OCI-LY3 (cell line): ENCODE measurements around the gene CFAP161.

Experiments used
- H2AFZ ChIP-seq: fragments of 200-600, 300-600 bp; shearing (Covaris generic); 2 replicates; pipeline ENCODE4 v1.6.0; 2014; ENCODE audit warnings: antibody characterized with exemption, low read depth, low read length
- H3K27ac ChIP-seq: fragments of 200-600, 300-600 bp; sonication (generic); 2 replicates; pipeline ENCODE4 v1.5.1; 2014; ENCODE audit warnings: mild to moderate bottlenecking, low read length, moderate library complexity, mixed read lengths
- H3K27me3 ChIP-seq: fragments of 200-600, 300-600 bp; sonication (generic); 2 replicates; pipeline ENCODE4 v1.6.1; 2014; ENCODE audit warnings: low read depth, low read length, mixed read lengths
- H3K36me3 ChIP-seq: fragments of 200-600, 300-600 bp; sonication (generic); replicated peaks from 2 replicates; pipeline ENCODE3; 2014; ENCODE audit warnings: low read depth, low read length, mixed read lengths
- H3K4me1 ChIP-seq: fragments of 300-600, 200-600 bp; sonication (generic); 2 replicates; pipeline ENCODE4 v1.6.1; 2014; ENCODE audit warnings: low read length, mixed read lengths
- H3K4me2 ChIP-seq: fragments of 200-600, 300-600 bp; sonication (generic); 2 replicates; pipeline ENCODE4 v1.6.1; 2014; ENCODE audit warnings: low read length, mixed read lengths
- H3K4me3 ChIP-seq: fragments of 300-600, 200-600 bp; sonication (generic); 2 replicates; pipeline ENCODE4 v1.5.1; 2014; ENCODE audit warnings: antibody characterized with exemption, mild to moderate bottlenecking, low read length, moderate library complexity
- H3K79me2 ChIP-seq: fragments of 300-600, 200-600 bp; shearing (Covaris generic); 2 replicates; pipeline ENCODE4 v1.6.1; 2014; ENCODE audit warnings: mild to moderate bottlenecking, low read length, mixed read lengths
- H3K9ac ChIP-seq: fragments of 300-600, 200-600 bp; shearing (Covaris generic); 2 replicates; pipeline ENCODE4 v1.6.0; 2014; ENCODE audit warnings: mild to moderate bottlenecking, low read length, moderate library complexity
- H3K9me3 ChIP-seq: fragments of 200-600, 300-600 bp; shearing (Covaris generic); 2 replicates; pipeline ENCODE4 v1.6.1; 2014; ENCODE audit warnings: low read length, mixed read lengths; ENCODE audit not compliant: insufficient read depth
- H4K20me1 ChIP-seq: fragments of 200-600, 300-600 bp; sonication (generic); 2 replicates; pipeline ENCODE4 v1.6.1; 2016; ENCODE audit warnings: low read length, mixed read lengths; ENCODE audit not compliant: insufficient read depth
- EZH2phosphoT487 ChIP-seq: fragments of 200-600 bp; shearing (Covaris generic); IDR thresholded peaks from 2 replicates; pipeline ENCODE4 v1.6.1; 2018; ENCODE audit warnings: antibody characterized with exemption, mixed run types, low read depth
- TF ChIP-seq, protein P1 (sequence below): fragments of 200-600, 300-600 bp; sonication (generic); IDR thresholded peaks from 2 replicates; pipeline ENCODE4 v1.5.1; 2014; ENCODE audit warnings: antibody characterized with exemption, low read length, low read depth

The CFAP161 gene

GRCh38 chr15:81174792-81175327, 40.8 kb downstream of the CFAP161 start:
- H4K20me1 ChIP-seq = no peaks in the 10 kb centered on the region
- H3K9ac ChIP-seq = no peak overlapping the region
- no peaks in the 10 kb centered on the region for H3K36me3 ChIP-seq
- H3K4me2 ChIP-seq = no peak overlapping the region
- H3K27me3 ChIP-seq = peaks cover 28% of the 10 kb centered on the region
- no peak overlapping the region for H3K27ac ChIP-seq
- H3K79me2 ChIP-seq = no peaks in the 10 kb centered on the region
- H3K9me3 ChIP-seq = no peaks in the 10 kb centered on the region
- no peaks in the 10 kb centered on the region for H3K4me1 ChIP-seq
- TF ChIP-seq, protein P1, sequence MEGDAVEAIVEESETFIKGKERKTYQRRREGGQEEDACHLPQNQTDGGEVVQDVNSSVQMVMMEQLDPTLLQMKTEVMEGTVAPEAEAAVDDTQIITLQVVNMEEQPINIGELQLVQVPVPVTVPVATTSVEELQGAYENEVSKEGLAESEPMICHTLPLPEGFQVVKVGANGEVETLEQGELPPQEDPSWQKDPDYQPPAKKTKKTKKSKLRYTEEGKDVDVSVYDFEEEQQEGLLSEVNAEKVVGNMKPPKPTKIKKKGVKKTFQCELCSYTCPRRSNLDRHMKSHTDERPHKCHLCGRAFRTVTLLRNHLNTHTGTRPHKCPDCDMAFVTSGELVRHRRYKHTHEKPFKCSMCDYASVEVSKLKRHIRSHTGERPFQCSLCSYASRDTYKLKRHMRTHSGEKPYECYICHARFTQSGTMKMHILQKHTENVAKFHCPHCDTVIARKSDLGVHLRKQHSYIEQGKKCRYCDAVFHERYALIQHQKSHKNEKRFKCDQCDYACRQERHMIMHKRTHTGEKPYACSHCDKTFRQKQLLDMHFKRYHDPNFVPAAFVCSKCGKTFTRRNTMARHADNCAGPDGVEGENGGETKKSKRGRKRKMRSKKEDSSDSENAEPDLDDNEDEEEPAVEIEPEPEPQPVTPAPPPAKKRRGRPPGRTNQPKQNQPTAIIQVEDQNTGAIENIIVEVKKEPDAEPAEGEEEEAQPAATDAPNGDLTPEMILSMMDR = no peak
- TF ChIP-seq EZH2phosphoT487 = no peak
- no peak overlapping the region for H3K4me3 ChIP-seq
- H2AFZ ChIP-seq = no peak overlapping the region

DNA sequence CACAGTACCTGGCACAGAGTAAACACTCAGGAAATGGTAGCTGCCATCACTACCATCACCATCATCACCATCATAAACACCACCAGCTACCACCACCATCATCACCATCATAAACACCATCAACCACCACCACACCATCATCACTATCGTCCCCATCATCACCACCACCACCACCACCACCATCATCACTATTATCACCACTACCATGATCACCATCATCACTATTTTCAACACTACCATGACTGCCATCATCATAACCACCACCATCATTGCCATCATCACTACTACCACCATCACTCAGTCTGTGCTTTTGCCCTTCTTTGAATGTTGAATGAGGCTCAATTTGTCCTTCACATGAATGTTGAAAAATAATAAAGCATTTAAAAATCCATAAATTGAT, 41.4 kb downstream of the CFAP161 start:
- no peak overlapping the region for H3K9ac ChIP-seq
- H3K79me2 ChIP-seq = no peaks in the 10 kb centered on the region
- no peaks in the 10 kb centered on the region for H3K36me3 ChIP-seq
- H3K27me3 ChIP-seq = peaks cover 25% of the 10 kb centered on the region
- H2AFZ ChIP-seq = no peak overlapping the region
- no peak overlapping the region for H3K4me3 ChIP-seq
- no peaks in the 10 kb centered on the region for H4K20me1 ChIP-seq
- H3K9me3 ChIP-seq = no peaks in the 10 kb centered on the region
- TF ChIP-seq EZH2phosphoT487 = no peak
- TF ChIP-seq, protein P1 = no peak
- H3K4me2 ChIP-seq = no peak overlapping the region
- H3K27ac ChIP-seq = no peak overlapping the region
- no peaks in the 10 kb centered on the region for H3K4me1 ChIP-seq

DNA sequence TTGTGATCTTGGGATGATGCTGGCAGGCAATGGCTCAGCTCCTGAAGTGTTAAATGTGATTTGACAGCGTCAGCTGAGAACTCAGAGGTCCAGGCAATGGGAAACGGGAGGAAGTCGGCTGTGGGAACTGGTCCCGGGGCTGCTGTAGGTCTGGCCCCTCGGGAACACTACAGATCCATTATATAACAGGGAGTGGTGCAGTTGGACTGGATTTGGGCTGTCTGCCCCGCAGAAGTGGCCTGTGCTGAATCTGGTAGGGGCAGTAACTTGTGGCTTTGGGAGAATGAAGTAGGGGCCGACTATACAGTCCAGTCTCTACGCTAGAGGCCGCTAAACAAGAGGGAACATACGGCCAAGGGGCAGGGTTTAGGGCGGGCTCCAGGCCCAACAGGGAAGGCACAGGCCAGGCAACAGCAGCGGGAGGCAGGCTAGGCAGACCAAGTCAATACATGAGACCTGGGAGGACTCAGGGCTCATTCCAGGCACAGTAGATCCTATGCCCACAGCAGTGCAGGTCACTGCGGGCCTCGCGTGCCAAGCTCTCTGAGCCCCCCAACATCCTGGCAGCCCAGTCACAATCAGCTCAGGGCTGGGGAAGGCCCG, 42.3 kb downstream of the CFAP161 start:
- Histone ChIP-seq H3K36me3 (no peaks in the 10 kb centered on the region), H3K27ac (no peak overlapping the region), H3K4me1 (no peaks in the 10 kb centered on the region)

GRCh38 chr15:81178365-81178764, 44.3 kb downstream of the CFAP161 start:
- H3K27me3 ChIP-seq = peaks cover 24% of the 10 kb centered on the region
- H4K20me1 ChIP-seq = no peaks in the 10 kb centered on the region
- no peaks in the 10 kb centered on the region for H3K36me3 ChIP-seq
- no peaks in the 10 kb centered on the region for H3K79me2 ChIP-seq
- no peak overlapping the region for H3K9ac ChIP-seq
- H3K4me3 ChIP-seq = no peak overlapping the region
- H3K9me3 ChIP-seq = no peaks in the 10 kb centered on the region
- no peak overlapping the region for H3K27ac ChIP-seq
- TF ChIP-seq, protein P1 = no peak
- TF ChIP-seq EZH2phosphoT487 = no peak
- H2AFZ ChIP-seq = no peak overlapping the region
- H3K4me2 ChIP-seq = no peak overlapping the region
- no peaks in the 10 kb centered on the region for H3K4me1 ChIP-seq

More for the DNA sequence above, 42.3 kb downstream of the CFAP161 start:
- no peak overlapping the region for H3K4me2 ChIP-seq
- H2AFZ ChIP-seq = no peak overlapping the region
- no peaks in the 10 kb centered on the region for H3K79me2 ChIP-seq
- no peaks in the 10 kb centered on the region for H3K9me3 ChIP-seq
- TF ChIP-seq, protein P1 = no peak
- H3K27me3 ChIP-seq = peaks cover 16% of the 10 kb centered on the region
- no peaks in the 10 kb centered on the region for H4K20me1 ChIP-seq
- H3K9ac ChIP-seq = no peak overlapping the region
- H3K4me3 ChIP-seq = no peak overlapping the region
